ENCODE measurements around the gene USP17L17.
"Not testable (repeated sequence)": the region's sequence is repeated elsewhere in the genome, so short reads cannot be mapped to it uniquely, and the experiment has no call there.

Gene USP17L17

DNA sequence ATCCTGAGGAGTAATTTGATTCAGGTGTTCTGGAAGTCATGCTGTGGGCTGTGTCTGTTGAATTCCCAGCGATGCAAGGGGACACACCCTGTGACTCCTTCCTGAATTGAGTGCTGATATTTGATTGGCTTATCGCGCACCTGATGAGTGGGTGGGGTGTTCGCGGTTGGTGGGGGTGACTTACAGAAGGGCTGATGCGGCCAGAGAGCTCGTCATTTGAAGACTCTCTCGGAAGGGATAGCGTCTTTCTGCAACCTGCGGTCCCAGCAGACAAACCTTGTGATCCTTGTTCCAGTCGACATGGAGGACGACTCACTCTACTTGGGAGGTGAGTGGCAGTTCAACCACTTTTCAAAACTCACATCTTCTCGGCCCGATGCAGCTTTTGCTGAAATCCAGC lies at the start of gene USP17L17:
USP17L17 (plus strand) TSS at position 301 of the 400 bp plus-strand sequence; CDS start at position 301, 0 bp downstream.
- POLR2A ChIA-PET (ENCODE audit: low non-redundant PET); H3K27ac ChIP-seq; DNase-seq (ENCODE audit: low spot score); CTCF ChIA-PET: not testable (repeated sequence)

DNA sequence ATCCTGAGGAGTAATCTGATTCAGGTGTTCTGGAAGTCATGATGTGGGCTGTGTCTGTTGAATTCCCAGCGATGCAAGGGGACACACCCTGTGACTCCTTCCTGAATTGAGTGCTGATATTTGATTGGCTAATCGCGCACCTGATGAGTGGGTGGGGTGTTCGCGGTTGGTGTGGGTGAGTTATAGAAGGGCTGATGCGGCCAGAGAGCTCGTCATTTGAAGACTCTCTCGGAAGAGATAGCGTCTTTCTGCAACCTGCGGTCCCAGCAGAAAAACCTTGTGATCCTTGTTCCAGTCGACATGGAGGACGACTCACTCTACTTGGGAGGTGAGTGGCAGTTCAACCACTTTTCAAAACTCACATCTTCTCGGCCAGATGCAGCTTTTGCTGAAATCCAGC lies 33.3 kb upstream of the USP17L17 start, which contains the start of gene USP17L10:
USP17L10 (plus strand) TSS at position 301 of the 400 bp plus-strand sequence; CDS start at position 301, 0 bp downstream.
- H3K27ac ChIP-seq; POLR2A ChIA-PET (ENCODE audit: low non-redundant PET); DNase-seq (ENCODE audit: low spot score); CTCF ChIA-PET: not testable (repeated sequence)

- H3K27ac ChIP-seq; POLR2A ChIA-PET (ENCODE audit: low non-redundant PET); DNase-seq (ENCODE audit: low spot score); CTCF ChIA-PET: not testable (repeated sequence)
These were observed 29.0 kb upstream of the USP17L17 start for GRCh38 chr4:9214701-9215100.

DNA sequence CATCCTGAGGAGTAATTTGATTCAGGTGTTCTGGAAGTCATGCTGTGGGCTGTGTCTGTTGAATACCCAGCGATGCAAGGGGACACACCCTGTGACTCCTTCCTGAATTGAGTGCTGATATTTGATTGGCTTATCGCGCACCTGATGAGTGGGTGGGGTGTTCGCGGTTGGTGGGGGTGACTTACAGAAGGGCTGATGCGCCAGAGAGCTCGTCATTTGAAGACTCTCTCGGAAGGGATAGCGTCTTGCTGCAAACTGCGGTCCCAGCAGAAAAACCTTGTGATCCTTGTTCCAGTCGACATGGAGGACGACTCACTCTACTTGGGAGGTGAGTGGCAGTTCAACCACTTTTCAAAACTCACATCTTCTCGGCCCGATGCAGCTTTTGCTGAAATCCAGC lies 28.6 kb upstream of the USP17L17 start, which contains the start of gene USP17L11:
USP17L11 (plus strand) TSS at position 301 of the 400 bp plus-strand sequence; CDS start at position 301, 0 bp downstream.
- CTCF ChIA-PET; H3K27ac ChIP-seq; DNase-seq (ENCODE audit: low spot score); POLR2A ChIA-PET (ENCODE audit: low non-redundant PET): not testable (repeated sequence)

GRCh38 chr4:9219852-9220251 lies 23.8 kb upstream of the USP17L17 start, which contains the start of gene USP17L12:
Gene USP17L12, plus strand, starts transcription at chr4:9220152. Its CDS starts 0 bp downstream, at chr4:9220152.
- H3K27ac ChIP-seq; CTCF ChIA-PET; DNase-seq (ENCODE audit: low spot score); POLR2A ChIA-PET (ENCODE audit: low non-redundant PET): not testable (repeated sequence)

DNA sequence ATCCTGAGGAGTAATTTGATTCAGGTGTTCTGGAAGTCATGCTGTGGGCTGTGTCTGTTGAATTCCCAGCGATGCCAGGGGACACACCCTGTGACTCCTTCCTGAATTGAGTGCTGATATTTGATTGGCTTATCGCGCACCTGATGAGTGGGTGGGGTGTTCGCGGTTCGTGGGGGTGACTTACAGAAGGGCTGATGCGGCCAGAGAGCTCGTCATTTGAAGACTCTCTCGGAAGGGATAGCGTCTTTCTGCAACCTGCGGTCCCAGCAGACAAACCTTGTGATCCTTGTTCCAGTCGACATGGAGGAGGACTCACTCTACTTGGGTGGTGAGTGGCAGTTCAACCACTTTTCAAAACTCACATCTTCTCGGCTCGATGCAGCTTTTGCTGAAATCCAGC lies 19.1 kb upstream of the USP17L17 start, which contains the start of gene USP17L13:
USP17L13 (plus strand) TSS at position 301 of the 400 bp plus-strand sequence; CDS start at position 301, 0 bp downstream.
- DNase-seq (ENCODE audit: low spot score); H3K27ac ChIP-seq; CTCF ChIA-PET; POLR2A ChIA-PET (ENCODE audit: low non-redundant PET): not testable (repeated sequence)

DNA sequence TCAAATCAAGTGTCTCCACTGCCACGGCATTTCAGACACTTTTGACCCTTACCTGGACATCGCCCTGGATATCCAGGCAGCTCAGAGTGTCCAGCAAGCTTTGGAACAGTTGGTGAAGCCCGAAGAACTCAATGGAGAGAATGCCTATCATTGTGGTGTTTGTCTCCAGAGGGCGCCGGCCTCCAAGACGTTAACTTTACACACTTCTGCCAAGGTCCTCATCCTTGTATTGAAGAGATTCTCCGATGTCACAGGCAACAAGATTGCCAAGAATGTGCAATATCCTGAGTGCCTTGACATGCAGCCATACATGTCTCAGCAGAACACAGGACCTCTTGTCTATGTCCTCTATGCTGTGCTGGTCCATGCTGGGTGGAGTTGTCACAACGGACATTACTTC lies 13.4 kb upstream of the USP17L17 start:
- DNase-seq (ENCODE audit: low spot score); H3K27ac ChIP-seq; CTCF ChIA-PET; POLR2A ChIA-PET (ENCODE audit: low non-redundant PET): not testable (repeated sequence)

DNA sequence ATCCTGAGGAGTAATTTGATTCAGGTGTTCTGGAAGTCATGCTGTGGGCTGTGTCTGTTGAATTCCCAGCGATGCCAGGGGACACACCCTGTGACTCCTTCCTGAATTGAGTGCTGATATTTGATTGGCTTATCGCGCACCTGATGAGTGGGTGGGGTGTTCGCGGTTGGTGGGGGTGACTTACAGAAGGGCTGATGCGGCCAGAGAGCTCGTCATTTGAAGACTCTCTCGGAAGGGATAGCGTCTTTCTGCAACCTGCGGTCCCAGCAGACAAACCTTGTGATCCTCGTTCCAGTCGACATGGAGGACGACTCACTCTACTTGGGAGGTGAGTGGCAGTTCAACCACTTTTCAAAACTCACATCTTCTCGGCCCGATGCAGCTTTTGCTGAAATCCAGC lies 9.6 kb upstream of the USP17L17 start, which contains the start of gene USP17L15:
USP17L15 (plus strand) TSS at position 301 of the 400 bp plus-strand sequence; CDS start at position 301, 0 bp downstream.
- CTCF ChIA-PET; POLR2A ChIA-PET (ENCODE audit: low non-redundant PET): not testable (repeated sequence)

GRCh38 chr4:9238461-9238860 lies 5.2 kb upstream of the USP17L17 start:
- POLR2A ChIA-PET (ENCODE audit: low non-redundant PET); DNase-seq (ENCODE audit: low spot score); CTCF ChIA-PET: not testable (repeated sequence)

More for the DNA sequence above, 9.6 kb upstream of the USP17L17 start, which contains the start of gene USP17L15:
- DNase-seq (ENCODE audit: low spot score); H3K27ac ChIP-seq: not testable (repeated sequence)

DNA sequence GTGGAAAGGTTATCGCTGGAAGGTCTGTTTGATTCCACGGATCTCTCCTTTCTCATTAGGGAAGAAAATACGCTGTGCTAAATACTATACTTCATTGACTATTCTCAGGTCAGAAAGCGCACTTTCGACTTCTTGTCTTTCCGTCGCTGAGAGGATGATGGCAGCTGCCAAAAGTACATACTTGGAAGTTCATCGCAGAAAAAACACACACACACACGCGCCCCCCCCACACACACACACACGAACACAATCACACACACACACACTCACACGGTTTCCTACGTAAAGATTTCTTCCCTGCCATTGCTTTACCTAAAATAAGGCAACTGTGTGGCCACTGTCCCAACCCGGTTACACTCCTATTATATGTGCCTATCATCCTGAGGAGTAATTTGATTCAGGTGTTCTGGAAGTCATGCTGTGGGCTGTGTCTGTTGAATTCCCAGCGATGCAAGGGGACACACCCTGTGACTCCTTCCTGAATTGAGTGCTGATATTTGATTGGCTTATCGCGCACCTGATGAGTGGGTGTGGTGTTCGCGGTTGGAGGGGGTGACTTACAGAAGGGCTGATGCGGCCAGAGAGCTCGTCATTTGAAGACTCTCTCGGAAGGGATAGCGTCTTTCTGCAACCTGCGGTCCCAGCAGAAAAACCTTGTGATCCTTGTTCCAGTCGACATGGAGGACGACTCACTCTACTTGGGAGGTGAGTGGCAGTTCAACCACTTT lies 4.4 kb downstream of the USP17L17 start, which contains the start of gene USP17L18:
USP17L18 (plus strand) TSS at position 678 of the 728 bp plus-strand sequence; CDS start at position 678, 0 bp downstream.
- DNase-seq (ENCODE audit: low spot score); H3K27ac ChIP-seq; CTCF ChIA-PET; POLR2A ChIA-PET (ENCODE audit: low non-redundant PET): not testable (repeated sequence)

More at GRCh38 chr4:9238461-9238860, 5.2 kb upstream of the USP17L17 start:
- H3K27ac ChIP-seq = not testable (repeated sequence)

DNA sequence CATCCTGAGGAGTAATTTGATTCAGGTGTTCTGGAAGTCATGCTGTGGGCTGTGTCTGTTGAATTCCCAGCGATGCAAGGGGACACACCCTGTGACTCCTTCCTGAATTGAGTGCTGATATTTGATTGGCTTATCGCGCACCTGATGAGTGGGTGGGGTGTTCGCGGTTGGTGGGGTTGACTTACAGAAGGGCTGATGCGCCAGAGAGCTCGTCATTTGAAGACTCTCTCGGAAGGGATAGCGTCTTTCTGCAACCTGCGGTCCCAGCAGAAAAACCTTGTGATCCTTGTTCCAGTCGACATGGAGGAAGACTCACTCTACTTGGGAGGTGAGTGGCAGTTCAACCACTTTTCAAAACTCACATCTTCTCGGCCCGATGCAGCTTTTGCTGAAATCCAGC lies 9.4 kb downstream of the USP17L17 start, which contains the start of gene USP17L19:
USP17L19 (plus strand) TSS at position 301 of the 400 bp plus-strand sequence; CDS start at position 301, 0 bp downstream.
- CTCF ChIA-PET; POLR2A ChIA-PET (ENCODE audit: low non-redundant PET); H3K27ac ChIP-seq; DNase-seq (ENCODE audit: low spot score): not testable (repeated sequence)

DNA sequence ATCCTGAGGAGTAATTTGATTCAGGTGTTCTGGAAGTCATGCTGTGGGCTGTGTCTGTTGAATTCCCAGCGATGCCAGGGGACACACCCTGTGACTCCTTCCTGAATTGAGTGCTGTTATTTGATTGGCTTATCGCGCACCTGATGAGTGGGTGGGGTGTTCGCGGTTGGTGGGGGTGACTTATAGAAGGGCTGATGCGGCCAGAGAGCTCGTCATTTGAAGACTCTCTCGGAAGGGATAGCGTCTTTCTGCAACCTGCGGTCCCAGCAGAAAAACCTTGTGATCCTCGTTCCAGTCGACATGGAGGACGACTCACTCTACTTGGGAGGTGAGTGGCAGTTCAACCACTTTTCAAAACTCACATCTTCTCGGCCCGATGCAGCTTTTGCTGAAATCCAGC lies 14.1 kb downstream of the USP17L17 start, which contains the start of gene USP17L20:
USP17L20 (plus strand) TSS at position 301 of the 400 bp plus-strand sequence; CDS start at position 301, 0 bp downstream.
- H3K27ac ChIP-seq; CTCF ChIA-PET; DNase-seq (ENCODE audit: low spot score); POLR2A ChIA-PET (ENCODE audit: low non-redundant PET): not testable (repeated sequence)

GRCh38 chr4:9262572-9262971 lies 18.9 kb downstream of the USP17L17 start, which contains the start of gene USP17L21:
Gene USP17L21, plus strand, starts transcription at chr4:9262872. Its CDS starts 0 bp downstream, at chr4:9262872.
- H3K27ac ChIP-seq; POLR2A ChIA-PET (ENCODE audit: low non-redundant PET); CTCF ChIA-PET; DNase-seq (ENCODE audit: low spot score): not testable (repeated sequence)

- H3K27ac ChIP-seq; DNase-seq (ENCODE audit: low spot score); CTCF ChIA-PET; POLR2A ChIA-PET (ENCODE audit: low non-redundant PET): not testable (repeated sequence)
These were observed 23.6 kb downstream of the USP17L17 start, which contains the start of gene USP17L22 for GRCh38 chr4:9267319-9267718. Gene USP17L22, plus strand, starts transcription at chr4:9267619. Its CDS starts 0 bp downstream, at chr4:9267619.

DNA sequence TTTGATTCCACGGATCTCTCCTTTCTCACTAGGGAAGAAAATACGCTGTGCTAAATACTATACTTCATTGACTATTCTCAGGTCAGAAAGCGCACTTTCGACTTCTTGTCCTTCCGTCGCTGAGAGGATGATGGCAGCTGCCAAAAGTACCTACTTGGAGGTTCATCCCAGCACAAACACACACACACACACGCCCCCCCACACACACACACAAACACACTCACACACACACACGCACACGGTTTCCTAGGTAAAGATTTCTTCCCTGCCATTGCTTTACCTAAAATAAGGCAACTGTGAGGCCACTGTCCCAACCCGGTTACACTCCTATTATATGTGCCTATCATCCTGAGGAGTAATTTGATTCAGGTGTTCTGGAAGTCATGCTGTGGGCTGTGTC lies 28.0 kb downstream of the USP17L17 start:
- CTCF ChIA-PET; H3K27ac ChIP-seq; POLR2A ChIA-PET (ENCODE audit: low non-redundant PET); DNase-seq (ENCODE audit: low spot score): not testable (repeated sequence)

All from RWPE1 (cell line).